Measurements from ENCODE around the gene KIAA2012. TPM values are rescaled to one million over a fixed set of nuclear protein-coding genes. Genes with fewer than 3 reads are reported as not detected.

KIAA2012 gene
- total and polyA plus RNA-seq, 2 donors (not counting 1 experiment from before 2014, with no cell fraction given): not detected

- peaks cover 15% of the 10 kb centered on the region for H3K27me3 Mint-ChIP-seq
Measured at GRCh38 chr2:202115479-202115971, 42.5 kb downstream of the KIAA2012 start.

GRCh38 chr2:202116691-202117090 is 43.6 kb downstream of the KIAA2012 start:
- Histone ChIP-seq H3K4me3 (ENCODE audit: control extremely low read depth in 1 of 5, extremely low read depth in 1 of 5, insufficient read depth in 1 of 5, low read depth in 2 of 5, low read length in 4 of 5) (no peak overlapping the region), H3K9ac (ENCODE audit: low read length) (no peak overlapping the region), H3K4me2 (replicated peaks; ENCODE audit: low read depth, low read length, poor library complexity, severe bottlenecking) (no peak overlapping the region), H3K27me3 (replicated peaks in 1 of 4; ENCODE audit: control extremely low read depth in 1 of 4, control insufficient read depth in 3 of 4, insufficient read depth in 4 of 4, low read length in 3 of 4) (peaks cover 0 to 4% (median 1%) of the 10 kb centered on the region in 4 experiments), H3K79me2 (ENCODE audit: control insufficient read depth, insufficient read depth, low read length) (no peaks in the 10 kb centered on the region), H3K27ac (ENCODE audit: low read length in 2 of 2) (no peak overlapping the region), H3K9me3 (ENCODE audit: control extremely low read depth in 1 of 3, control insufficient read depth in 2 of 3, insufficient read depth in 1 of 3, low read length in 2 of 3) (peaks cover 0 to 11% (median 6%) of the 10 kb centered on the region in 3 donors), H4K20me1 (ENCODE audit: control insufficient read depth, insufficient read depth, low read length, poor library complexity, severe bottlenecking) (no peaks in the 10 kb centered on the region), H3K36me3 (replicated peaks in 1 of 2; ENCODE audit: control extremely low read depth in 1 of 2, control insufficient read depth in 1 of 2, extremely low read depth in 1 of 2, insufficient read depth in 2 of 2, low read length in 1 of 2) (no peaks in the 10 kb centered on the region), H3K4me1 (ENCODE audit: control insufficient read depth in 2 of 2, insufficient read depth in 2 of 2, low read length in 2 of 2) (peaks cover 2 to 3% of the 10 kb centered on the region in 2 donors), H2AFZ (ENCODE audit: insufficient read depth, low read depth, low read length, poor library complexity, severe bottlenecking) (no peak overlapping the region)
- intact Hi-C loops (cut with micrococcal nuclease): no loop called here
- Mint-ChIP-seq H3K9me3 (ENCODE audit: insufficient read depth) (peaks cover 3% of the 10 kb centered on the region), H3K4me3 (no peak overlapping the region), H3K27ac (no peak overlapping the region), H3K27me3 (peaks cover 12% of the 10 kb centered on the region), H3K4me1 (peaks cover 3% of the 10 kb centered on the region)
- no peak for DNase-seq
- WGBS (ENCODE audit: insufficient coverage): 71% methylated on average over 1 of the region's 1 CpG
- POLR2A ChIA-PET: no interaction called here
- ATAC-seq (ENCODE audit: low read depth): no peak
- CTCF ChIA-PET: no interaction called here
- TF ChIP-seq CTCF (IDR thresholded peaks at IDR 0.05): no peak
- TF ChIP-seq EZH2 (IDR thresholded peaks at IDR 0.05; ENCODE audit: borderline replicate concordance, insufficient read depth, low read depth, low read length, poor library complexity, severe bottlenecking): no peak

More at GRCh38 chr2:202115479-202115971, 42.5 kb downstream of the KIAA2012 start:
- H3K4me3 ChIP-seq (ENCODE audit: control extremely low read depth in 1 of 5, extremely low read depth in 1 of 5, insufficient read depth in 1 of 5, low read depth in 2 of 5, low read length in 4 of 5): no peak overlapping the region
- CTCF ChIA-PET: interaction anchor here (0.6 kb wide), 1 partner anchor 766 kb away, joined by 3 read pairs; no protein-coding TSS in a partner anchor
- intact Hi-C loops (cut with micrococcal nuclease): no loop called here
- no peak overlapping the region for H3K4me2 ChIP-seq (replicated peaks; ENCODE audit: low read depth, low read length, poor library complexity, severe bottlenecking)
- H2AFZ ChIP-seq (ENCODE audit: insufficient read depth, low read depth, low read length, poor library complexity, severe bottlenecking): no peak overlapping the region
- no peak overlapping the region for H3K4me3 Mint-ChIP-seq
- H3K27ac Mint-ChIP-seq: no peak overlapping the region
- H3K9me3 ChIP-seq (ENCODE audit: control extremely low read depth in 1 of 3, control insufficient read depth in 2 of 3, insufficient read depth in 1 of 3, low read length in 2 of 3): peaks cover 0 to 7% (median 0%) of the 10 kb centered on the region in 3 donors
- H3K4me1 ChIP-seq (ENCODE audit: control insufficient read depth in 2 of 2, insufficient read depth in 2 of 2, low read length in 2 of 2): no peaks in the 10 kb centered on the region
- no peak for ATAC-seq (ENCODE audit: low read depth)
- no peak for DNase-seq
- H3K79me2 ChIP-seq (ENCODE audit: control insufficient read depth, insufficient read depth, low read length): no peaks in the 10 kb centered on the region
- H3K36me3 ChIP-seq (replicated peaks in 1 of 2; ENCODE audit: control extremely low read depth in 1 of 2, control insufficient read depth in 1 of 2, extremely low read depth in 1 of 2, insufficient read depth in 2 of 2, low read length in 1 of 2): no peaks in the 10 kb centered on the region
- peaks cover 2% of the 10 kb centered on the region for H3K9me3 Mint-ChIP-seq (ENCODE audit: insufficient read depth)
- H4K20me1 ChIP-seq (ENCODE audit: control insufficient read depth, insufficient read depth, low read length, poor library complexity, severe bottlenecking): no peaks in the 10 kb centered on the region
- TF ChIP-seq CTCF (IDR thresholded peaks at IDR 0.05) (no peak), EZH2 (IDR thresholded peaks at IDR 0.05; ENCODE audit: borderline replicate concordance, insufficient read depth, low read depth, low read length, poor library complexity, severe bottlenecking) (no peak)
- POLR2A ChIA-PET: no interaction called here
- WGBS (ENCODE audit: insufficient coverage): no CpG with 5 or more reads among the region's 1 CpG
- H3K27ac ChIP-seq (ENCODE audit: low read length in 2 of 2): no peak overlapping the region
- no peak overlapping the region for H3K9ac ChIP-seq (ENCODE audit: low read length)
- peaks cover 0 to 4% (median 1%) of the 10 kb centered on the region in 4 experiments for H3K27me3 ChIP-seq (replicated peaks in 1 of 4; ENCODE audit: control extremely low read depth in 1 of 4, control insufficient read depth in 3 of 4, insufficient read depth in 4 of 4, low read length in 3 of 4)
- H3K4me1 Mint-ChIP-seq: no peaks in the 10 kb centered on the region

Measured in B cell (primary cell).